Astrocyte of the hippocampus (primary cell): ENCODE measurements around the gene LCE4A.
A peak's percentile ranks its signal among the peaks of the same experiment; 100 is the strongest.

Experiments
- DNase-seq: peaks from one replicate; pipeline ENCODE4 v3.0.0; 2011; ENCODE audit warnings: low read depth, low spot score

Gene LCE4A

GRCh38 chr1:152745765-152746444, 37.9 kb downstream of the LCE4A start:
- no peak for DNase-seq

GRCh38 chr1:152747831-152748230, 39.9 kb downstream of the LCE4A start:
- DNase-seq, result no peak

- DNase-seq, result peak; percentile 9
These were observed 44.3 kb downstream of the LCE4A start for GRCh38 chr1:152752225-152752624.

- no peak for DNase-seq
These were observed 45.6 kb downstream of the LCE4A start for GRCh38 chr1:152753586-152753985.

- DNase-seq, result no peak
These were observed 48.9 kb downstream of the LCE4A start for GRCh38 chr1:152756872-152757271.

GRCh38 chr1:152757747-152758146, 49.8 kb downstream of the LCE4A start, which contains the start of gene KPRP:
Gene KPRP, plus strand, starts transcription at chr1:152758025. Its CDS starts 1,564 bp downstream, at chr1:152759589.
- DNase-seq, result no peak

GRCh38 chr1:152758636-152759035, 50.7 kb downstream of the LCE4A start:
- DNase-seq, result no peak
